Measurements from ENCODE around the gene ATP8A2.

The ATP8A2 gene

GRCh38 chr13:26020891-26021290, 649.1 kb downstream of the ATP8A2 start:
- peak overlapping the region; percentile 48 for H3K27ac ChIP-seq

DNA sequence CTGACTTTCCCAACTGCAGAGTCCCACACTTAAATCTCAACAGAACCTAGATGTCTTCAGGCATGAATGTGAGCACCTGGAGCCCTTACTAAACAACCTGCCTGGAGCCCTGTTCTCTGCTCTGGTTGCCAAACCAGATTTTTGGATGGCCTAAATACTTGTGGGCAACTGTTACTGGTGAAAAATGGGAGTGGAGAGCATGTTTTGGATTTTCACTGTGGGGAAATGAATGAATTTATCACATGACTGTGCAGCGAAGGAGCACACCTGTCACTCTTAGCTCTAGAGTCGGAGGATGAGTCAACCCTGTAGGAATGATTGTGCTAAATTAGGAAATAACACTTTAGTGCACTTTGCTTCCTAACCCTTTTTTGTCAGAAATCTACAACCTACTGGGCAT, 649.7 kb downstream of the ATP8A2 start:
- H3K27ac ChIP-seq, result no peak overlapping the region
- TF ChIP-seq, protein P1, sequence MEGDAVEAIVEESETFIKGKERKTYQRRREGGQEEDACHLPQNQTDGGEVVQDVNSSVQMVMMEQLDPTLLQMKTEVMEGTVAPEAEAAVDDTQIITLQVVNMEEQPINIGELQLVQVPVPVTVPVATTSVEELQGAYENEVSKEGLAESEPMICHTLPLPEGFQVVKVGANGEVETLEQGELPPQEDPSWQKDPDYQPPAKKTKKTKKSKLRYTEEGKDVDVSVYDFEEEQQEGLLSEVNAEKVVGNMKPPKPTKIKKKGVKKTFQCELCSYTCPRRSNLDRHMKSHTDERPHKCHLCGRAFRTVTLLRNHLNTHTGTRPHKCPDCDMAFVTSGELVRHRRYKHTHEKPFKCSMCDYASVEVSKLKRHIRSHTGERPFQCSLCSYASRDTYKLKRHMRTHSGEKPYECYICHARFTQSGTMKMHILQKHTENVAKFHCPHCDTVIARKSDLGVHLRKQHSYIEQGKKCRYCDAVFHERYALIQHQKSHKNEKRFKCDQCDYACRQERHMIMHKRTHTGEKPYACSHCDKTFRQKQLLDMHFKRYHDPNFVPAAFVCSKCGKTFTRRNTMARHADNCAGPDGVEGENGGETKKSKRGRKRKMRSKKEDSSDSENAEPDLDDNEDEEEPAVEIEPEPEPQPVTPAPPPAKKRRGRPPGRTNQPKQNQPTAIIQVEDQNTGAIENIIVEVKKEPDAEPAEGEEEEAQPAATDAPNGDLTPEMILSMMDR (conservative IDR thresholded peaks at IDR 0.05), result no peak
- TF ChIP-seq ZFX (IDR thresholded peaks at IDR 0.05), result no peak

More at GRCh38 chr13:26020891-26021290, 649.1 kb downstream of the ATP8A2 start:
- no peak for TF ChIP-seq ZFX (IDR thresholded peaks at IDR 0.05)
- TF ChIP-seq, protein P1 (conservative IDR thresholded peaks at IDR 0.05), result no peak

DNA sequence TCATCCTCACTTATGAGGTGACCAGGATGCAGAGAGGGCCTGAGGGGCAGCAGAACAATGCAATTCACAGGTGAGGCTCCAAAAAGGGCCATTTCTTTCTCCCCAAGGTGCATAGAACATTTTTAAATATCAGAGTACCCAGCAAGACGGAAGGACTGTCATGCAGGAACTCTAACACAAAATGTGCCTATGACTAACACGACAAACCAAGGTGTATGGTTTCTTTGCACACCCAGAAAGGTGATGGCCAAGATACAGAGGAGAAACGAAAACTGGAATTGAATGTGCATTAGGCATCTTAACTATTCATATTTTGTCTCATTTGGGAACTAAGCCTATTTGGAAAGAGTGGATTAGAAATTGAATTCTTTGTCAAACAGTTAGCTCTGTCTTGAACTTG, 650.2 kb downstream of the ATP8A2 start:
- no peak overlapping the region for H3K27ac ChIP-seq
- TF ChIP-seq ZFX (IDR thresholded peaks at IDR 0.05), result no peak
- TF ChIP-seq, protein P1 (conservative IDR thresholded peaks at IDR 0.05), result no peak

DNA sequence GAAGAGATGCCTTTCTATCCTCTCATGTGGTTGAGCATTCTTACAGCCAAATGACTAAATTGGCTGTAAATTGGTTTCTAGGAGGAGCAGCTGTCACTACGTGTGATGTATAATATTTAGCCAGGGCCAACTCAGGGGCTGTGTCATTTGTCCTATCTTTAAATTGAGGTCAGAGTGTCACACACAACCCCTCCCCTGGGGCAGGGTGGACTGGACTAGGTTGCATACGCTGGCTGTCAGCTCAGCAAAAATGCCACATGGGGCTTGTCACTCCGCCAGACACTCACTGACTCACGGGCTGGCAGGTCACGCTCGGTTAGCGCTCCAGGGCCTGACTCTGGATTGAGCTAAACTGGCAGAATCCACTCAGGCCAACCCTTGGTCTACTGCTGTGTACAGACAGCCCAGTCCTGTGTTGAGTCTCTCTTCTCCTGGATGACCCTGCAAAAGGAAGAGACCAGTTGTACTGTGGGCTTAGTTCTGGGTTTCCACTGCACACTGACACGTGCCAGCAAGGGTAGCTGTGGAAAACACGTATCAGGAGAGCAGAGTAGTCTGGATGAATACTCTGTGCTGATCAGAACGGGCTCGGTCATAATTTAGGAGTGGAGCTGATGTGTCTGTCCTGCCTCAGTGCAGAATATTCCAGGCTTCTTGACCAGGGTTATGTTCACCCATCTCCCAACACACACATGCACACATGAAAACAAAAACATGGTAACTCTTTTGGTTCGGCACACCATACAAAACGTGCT, 650.9 kb downstream of the ATP8A2 start:
- H3K27ac ChIP-seq, result peak overlapping the region; percentile 0; the same call in 1 of the 2 replicates
- no peak; the same call in 1 of the 2 replicates for TF ChIP-seq ZFX (IDR thresholded peaks at IDR 0.05)
- TF ChIP-seq, protein P1 (conservative IDR thresholded peaks at IDR 0.05), result no peak

DNA sequence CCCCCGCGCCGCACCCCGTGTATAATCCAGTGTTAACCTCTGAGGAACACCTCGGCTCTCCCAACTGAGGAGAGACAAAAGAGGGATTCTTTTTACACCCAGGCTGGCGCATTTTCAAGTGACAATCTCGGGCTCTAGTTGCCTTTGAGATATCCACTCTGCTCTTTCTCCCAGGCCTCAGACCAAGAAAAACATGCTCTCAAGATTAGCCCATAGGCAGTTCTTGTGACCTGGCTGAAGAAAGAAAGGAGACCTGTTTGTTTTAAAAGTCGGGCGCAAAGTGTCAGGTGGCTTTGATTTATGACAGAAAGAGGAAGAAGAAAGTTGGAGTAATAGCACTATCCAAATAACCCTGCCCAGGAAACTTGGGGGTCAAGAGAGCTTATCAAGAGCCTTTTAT, 652.8 kb downstream of the ATP8A2 start:
- no peak overlapping the region for H3K27ac ChIP-seq
- TF ChIP-seq ZFX (IDR thresholded peaks at IDR 0.05), result no peak
- TF ChIP-seq, protein P1 (conservative IDR thresholded peaks at IDR 0.05), result no peak

DNA sequence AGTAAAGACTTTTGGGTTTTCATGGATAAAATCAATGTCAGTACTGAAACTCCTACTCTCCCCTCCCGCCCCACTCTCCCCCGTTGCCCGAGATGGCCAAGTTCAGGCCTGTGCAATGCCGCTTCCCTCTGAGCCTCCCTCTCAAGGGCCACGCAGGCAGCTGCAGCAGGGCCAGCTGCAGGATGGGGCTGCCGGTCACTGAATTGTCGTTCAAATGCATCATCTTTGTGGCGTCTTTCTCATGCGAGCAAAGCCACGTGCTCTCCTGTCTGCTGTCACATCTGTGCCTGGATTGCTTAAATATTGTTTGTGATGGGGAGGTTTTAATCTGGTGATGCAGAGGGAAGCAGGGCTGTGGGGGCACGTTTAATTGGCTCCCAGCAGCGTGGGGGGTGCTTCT, 653.4 kb downstream of the ATP8A2 start:
- TF ChIP-seq ZFX (IDR thresholded peaks at IDR 0.05), result no peak
- TF ChIP-seq, protein P1 (conservative IDR thresholded peaks at IDR 0.05), result no peak
- no peak overlapping the region for H3K27ac ChIP-seq

- TF ChIP-seq ZFX (IDR thresholded peaks at IDR 0.05), result no peak
- TF ChIP-seq, protein P1 (conservative IDR thresholded peaks at IDR 0.05), result no peak
- H3K27ac ChIP-seq, result no peak overlapping the region
Measured at GRCh38 chr13:26025771-26026170, 654.0 kb downstream of the ATP8A2 start.
